Erythroblast (primary cell): ENCODE results near the gene RPS6KA5.
"Not testable (repeated sequence)": the region's sequence is repeated elsewhere in the genome, so short reads cannot be mapped to it uniquely, and the experiment has no call there.

Source experiments
- GATA1 ChIP-seq: IDR thresholded peaks from 2 replicates; pipeline ENCODE4 v1.6.1; 2011; ENCODE audit warnings: low read depth, mild to moderate bottlenecking, control low read depth, low read length, moderate library complexity
- POLR2A ChIP-seq: IDR thresholded peaks from 2 replicates; pipeline ENCODE4 v1.6.1; 2011; ENCODE audit warnings: mild to moderate bottlenecking, low read length

DNA sequence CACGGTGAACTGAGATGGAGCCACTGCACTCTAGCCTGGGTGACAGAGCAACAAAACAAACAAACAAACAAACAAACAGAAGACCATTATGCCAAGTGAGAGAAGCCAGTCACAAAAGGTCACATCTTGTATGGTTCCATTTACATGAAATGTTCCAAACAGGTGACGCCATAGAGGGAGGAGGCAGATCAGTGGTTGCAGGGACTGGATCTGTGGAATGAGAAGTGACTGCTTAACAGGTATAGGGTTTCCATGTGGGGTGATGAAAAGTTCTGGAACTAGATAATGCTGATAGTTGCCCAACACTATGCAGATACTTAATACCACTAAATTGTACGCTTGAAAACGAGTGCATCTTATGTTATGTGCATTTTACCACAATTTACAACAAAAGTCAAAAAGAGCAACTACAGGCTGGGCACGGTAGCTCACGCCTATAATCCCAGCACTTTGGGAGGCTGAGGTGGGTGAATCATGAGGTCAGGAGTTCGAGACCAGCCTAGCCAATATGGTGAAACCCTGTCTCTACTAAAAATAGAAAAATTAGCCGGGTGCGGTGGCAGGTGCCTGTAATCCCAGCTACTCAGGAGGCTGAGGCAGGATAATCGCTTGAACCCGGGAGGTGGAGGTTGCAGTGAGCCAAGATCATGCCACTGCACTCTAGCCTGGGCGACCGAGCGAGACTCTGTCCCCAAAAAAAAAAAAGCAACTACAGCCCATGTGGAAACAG is 33.5 kb upstream of the RPS6KA5 start:
- not testable (repeated sequence) for TF ChIP-seq POLR2A, GATA1
